Measurements from ENCODE around the gene ASB2.

The ASB2 gene, protein sequence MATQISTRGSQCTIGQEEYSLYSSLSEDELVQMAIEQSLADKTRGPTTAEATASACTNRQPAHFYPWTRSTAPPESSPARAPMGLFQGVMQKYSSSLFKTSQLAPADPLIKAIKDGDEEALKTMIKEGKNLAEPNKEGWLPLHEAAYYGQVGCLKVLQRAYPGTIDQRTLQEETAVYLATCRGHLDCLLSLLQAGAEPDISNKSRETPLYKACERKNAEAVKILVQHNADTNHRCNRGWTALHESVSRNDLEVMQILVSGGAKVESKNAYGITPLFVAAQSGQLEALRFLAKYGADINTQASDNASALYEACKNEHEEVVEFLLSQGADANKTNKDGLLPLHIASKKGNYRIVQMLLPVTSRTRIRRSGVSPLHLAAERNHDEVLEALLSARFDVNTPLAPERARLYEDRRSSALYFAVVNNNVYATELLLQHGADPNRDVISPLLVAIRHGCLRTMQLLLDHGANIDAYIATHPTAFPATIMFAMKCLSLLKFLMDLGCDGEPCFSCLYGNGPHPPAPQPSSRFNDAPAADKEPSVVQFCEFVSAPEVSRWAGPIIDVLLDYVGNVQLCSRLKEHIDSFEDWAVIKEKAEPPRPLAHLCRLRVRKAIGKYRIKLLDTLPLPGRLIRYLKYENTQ

DNA sequence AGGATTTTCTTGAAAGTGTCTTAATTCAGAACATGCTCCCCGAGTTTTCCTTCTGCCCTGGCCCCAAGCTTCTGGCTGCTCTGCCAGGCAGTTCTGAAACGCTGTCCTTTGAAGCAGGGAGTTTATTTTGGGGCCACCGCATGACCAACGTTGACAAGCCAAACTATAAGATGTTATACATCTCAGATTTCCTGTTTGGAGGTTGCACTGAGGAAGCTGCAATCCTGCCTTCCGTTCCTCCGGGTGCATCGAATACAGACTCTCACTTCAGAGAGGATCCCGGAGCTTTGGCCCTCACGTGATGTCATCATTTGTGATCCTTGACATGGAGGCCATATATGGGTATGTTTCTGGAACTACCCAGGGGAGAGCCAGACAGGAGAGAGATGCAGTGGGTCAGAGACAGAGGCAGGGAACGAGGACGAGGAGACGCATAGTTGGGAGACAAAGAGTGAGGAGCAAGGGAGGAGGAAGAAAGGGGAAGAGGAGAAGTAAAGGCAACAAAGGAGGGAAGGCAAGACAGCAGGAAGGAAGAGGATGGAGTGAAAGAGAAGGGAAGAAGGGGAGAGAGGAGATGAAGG is at the start of gene ASB2:
TSS of gene ASB2 (minus strand) at position 94 of the 581 bp plus-strand sequence. CDS start 12,031 bp downstream, outside the sequence.
- no peak for DNase-seq (ENCODE audit: low read depth in 2 of 2)

DNA sequence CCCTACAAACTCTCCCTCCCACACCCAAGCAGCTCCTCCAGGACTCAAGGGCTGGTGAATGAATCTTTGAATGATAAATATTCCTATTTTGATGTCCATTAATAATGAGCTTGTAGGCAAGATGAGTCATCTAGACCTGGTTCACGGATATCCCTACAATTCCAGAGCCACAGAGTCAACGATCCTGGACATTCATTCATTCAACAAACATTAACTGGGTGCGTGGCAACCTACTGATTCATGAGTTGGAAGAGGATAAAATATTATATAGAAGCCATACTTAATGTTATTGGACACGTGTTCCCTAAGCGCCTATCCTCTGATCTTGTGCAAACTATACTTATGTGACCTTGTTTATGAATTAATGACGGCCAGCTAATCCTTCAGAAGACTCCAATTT is 49.4 kb upstream of the ASB2 start:
- no peak for DNase-seq (ENCODE audit: low read depth in 2 of 2)

DNA sequence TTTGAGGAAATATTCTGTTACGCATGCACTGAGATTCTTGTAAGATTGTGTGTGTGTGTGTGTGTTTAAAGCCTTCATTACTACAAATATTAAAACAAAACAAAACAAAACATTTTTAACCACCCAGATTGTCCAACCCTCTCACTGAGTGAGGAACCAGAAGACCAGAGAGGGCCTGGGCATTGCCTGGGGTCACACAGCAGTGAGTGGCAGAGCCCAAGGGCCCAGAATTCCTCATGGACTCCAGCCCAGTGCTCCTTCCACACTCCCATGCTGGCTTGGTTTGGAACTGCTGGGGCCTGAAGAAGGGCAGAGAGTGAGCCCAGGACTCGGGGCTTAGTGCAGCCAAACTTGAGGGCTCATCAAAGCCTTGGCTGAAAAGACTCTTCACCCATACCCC is 48.2 kb upstream of the ASB2 start:
- DNase-seq (ENCODE audit: low read depth in 2 of 2) = no peak

DNA sequence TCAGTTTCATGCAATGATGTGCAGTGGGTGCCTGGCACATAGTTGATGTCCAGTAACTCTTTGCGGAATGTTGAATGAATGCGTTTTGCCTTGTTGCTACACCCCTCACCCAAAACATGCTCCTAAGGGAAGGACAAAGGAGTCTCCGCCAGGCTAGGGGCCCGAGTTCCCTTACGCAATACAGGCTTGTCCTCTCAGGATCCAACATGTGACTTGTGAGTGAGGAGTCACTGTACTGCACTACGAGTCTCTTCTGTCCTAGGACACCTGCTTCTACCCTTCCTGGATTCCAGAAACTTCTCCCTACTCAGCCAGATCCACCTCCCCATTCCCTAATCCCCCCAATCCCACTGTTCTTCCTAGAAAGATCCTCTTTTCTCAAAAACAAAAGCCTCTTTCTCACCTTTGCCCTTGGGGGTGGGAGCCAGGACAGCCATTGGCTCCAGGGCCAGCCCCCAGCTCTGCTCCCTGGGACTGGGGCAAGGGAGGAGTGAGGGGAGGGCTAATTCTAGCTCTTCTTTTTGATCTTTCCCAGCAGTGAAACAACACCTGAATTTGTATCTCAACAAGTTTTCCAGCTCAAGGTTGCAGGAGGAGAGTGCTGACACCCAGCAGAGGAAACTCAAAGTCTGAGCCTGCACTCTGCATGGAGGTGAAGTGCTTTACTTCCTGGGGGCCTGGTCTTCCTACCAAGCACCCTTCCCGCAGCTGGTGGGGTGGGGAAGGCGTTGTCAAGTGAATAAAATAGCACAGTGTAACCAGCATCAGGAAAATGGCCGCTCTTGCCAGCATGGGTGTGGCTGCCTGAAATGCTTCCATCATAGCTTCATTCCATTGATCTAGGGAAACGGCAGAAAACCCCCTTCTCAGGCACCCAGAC is 46.4 kb upstream of the ASB2 start:
- DNase-seq (ENCODE audit: low read depth in 2 of 2) = no peak

DNA sequence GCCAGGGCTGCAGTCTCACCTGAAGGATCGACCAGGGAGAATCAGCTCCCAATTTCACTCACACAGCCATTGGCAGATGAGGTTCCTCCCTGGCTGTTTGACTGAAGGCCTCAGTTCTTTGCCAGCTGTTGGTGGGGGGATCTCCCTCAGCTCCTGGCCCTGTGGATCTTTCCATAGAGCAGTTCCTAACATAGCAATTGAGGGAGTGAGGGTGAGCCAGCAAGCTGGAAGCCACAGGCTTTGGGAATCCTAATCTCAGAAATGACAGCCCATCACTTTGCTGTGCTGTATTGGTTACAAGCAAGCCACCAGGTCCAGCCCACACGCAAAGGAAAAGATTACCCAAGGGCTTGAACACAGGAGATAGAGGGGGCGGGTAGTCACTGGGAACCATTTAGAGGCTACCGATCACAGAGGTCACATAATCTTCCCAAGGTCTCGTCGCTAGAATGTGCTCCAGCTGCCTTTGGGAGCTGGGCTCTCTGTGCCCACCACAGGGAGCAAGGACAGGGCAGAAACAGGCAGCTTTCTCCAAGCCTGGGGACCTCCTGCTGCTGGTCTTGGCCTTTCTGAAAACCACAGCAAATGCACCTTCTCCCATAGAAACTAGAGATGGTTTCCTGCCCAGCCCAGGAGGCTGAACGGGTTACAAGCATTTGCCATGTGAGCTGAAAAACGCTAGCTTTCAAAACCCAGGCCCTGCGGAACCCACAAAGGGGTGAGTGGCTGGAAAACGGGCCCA is 45.2 kb upstream of the ASB2 start:
- DNase-seq (ENCODE audit: low read depth in 2 of 2) = no peak

DNA sequence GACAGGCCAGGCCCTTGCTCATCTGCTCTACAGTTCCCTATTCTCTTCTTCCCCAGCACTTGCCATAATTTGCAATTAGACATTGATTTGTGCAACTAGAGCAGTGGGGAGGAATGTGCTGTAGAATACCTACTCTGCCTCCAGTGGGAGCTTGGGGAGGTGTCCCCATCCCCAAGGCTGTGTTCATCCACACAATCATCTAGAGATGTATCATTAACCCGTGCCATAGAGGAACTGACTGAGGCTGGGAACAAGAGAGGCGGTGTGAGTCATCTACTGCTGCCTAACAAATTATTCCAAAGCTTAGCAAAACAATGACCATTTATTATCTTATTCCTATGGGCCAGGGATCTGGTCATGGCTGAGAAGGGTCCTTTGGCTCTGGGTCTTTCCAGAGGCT is 44.6 kb upstream of the ASB2 start:
- no peak for DNase-seq (ENCODE audit: low read depth in 2 of 2)

DNA sequence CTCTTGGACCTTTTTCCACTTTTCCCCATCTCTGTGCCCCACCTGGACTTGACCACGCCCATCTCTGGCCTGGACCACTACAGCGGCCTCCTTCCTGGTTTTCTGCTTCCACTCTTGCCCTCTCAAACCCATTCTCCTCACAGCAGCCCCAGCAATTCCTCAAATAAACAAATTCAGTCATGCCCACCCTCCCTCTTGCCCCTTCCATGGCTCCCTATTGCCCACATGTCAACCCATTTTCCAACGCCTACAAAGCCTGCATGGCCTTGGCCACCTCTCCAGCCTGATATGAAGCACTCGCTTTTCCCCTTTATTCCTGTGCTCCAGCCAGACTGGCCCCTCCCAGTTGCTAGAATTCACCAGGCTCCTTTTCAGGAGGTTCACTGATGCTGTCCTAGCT is 43.9 kb upstream of the ASB2 start:
- DNase-seq (ENCODE audit: low read depth in 2 of 2) = no peak

DNA sequence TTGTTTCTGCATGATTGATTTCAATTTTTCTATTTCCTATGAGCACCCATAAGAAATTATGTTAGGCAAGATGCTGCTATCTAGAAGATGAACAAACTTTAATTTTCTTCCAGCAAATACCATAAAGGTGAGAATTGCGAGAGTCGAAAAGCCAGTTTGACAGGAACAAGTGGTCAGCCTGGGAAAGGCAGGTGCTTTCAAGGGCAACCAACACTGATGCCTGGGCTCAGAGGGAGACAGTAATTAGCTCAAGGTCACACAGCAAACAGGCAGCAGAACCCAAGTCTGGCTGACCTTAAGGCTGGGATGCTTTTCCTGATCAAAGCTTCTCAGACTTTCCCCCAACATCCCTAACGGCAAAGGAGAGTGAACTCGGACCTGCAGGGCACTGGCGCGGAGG is 43.0 kb upstream of the ASB2 start:
- no peak for DNase-seq (ENCODE audit: low read depth in 2 of 2)

DNA sequence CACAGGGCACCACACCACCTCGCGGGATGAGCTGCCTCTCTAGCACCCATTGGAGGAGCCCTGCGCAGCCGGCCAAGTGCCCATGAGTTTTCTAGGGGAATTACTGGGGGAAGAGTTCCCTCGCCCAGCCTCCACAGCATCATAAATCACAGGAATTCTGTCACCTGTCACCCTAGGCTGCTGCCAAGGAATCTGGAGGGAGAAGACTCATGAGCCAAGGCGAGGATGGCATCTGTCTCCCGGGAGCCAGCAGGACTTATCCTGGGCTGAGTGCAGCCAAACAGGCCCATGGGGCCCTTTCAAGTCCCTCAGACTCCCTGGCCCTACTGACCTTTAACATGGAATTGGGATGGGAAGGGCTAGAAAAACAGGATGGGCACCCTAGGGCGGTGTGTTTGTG is 41.9 kb upstream of the ASB2 start:
- DNase-seq (ENCODE audit: low read depth in 2 of 2) = no peak

DNA sequence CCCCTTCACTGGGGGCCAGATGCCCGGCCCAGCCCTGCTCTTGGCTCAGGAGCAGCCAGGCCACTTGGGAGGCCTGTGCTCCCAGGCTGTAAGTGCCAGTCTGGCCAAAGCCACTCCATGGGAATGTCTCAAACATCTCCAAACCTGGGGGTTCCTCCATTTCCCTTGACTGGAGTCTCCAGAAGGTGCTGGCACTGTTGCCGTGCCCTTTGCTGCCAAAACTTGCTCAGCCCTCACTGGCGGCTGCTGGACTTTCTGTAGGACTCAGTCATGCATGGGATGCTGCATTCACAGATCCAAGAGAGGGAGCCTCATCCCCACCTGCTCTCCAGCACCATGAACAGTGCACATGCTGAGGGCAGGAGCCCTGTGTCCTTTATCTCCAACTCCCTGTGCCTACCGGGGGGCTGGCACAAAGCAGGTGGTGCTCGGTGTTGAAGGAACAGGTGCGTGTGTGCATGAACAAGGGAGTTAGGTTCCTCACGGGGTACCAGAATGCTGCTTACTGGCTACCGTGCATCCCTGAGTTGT is 40.1 kb upstream of the ASB2 start:
- DNase-seq (ENCODE audit: low read depth in 2 of 2) = no peak

DNA sequence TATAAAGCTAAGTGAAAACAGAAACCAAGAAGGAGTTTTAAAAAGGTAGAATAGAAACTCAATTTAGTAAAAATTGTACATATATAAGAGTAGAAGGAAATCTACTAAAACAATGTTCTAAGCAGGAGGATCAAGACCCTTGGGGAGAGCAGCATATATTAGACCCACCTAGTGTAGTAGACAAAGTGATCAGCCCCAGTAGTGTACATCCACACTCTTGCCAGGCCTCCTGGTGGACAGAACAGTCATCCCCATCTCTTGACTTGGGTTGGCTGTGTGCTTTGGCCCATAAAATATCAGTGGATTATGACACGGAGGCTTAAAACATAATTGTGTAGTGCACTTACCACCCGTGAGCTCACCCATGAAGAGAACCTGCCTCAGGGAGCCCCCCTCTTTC is 38.9 kb upstream of the ASB2 start:
- DNase-seq (ENCODE audit: low read depth in 2 of 2) = no peak

DNA sequence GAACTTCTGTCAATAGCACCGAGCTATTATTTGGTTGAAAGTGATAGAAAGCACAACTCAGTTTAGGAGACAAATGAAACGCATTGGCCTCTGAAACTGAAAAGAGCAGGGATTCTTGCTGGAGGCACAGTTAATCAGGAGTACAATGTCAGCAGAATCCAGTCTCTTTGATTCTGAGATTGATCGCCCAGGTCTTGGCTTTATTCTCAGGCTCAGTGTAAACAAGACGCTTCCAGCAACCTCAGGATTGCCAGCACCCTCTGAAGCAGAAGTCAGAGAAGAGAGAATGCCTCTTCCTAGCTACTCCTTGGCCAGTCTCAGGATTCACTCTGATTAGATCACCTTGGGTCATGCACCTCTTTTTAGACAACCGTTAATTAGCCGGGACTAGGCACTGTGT is 38.0 kb upstream of the ASB2 start:
- DNase-seq (ENCODE audit: low read depth in 2 of 2) = no peak

DNA sequence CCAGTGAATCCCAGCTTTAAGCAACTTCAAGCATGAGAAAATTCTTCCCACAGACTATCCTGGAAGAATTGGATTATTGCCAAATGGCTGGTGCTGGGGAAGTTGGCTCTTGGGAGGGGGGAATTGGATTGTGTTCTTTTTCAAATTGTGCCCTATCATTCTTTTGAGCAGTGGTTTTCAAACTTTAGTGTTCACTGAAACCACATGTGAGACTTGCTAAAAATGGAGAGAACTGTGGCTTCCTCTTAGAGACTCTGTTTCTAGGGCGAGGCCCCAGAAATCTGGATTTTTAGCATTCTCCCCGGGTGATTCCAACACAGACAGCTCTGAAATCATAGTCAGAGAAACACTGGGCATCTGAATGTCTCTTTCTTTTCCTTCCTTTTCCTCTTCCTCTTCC is 35.4 kb upstream of the ASB2 start:
- no peak for DNase-seq (ENCODE audit: low read depth in 2 of 2)

DNA sequence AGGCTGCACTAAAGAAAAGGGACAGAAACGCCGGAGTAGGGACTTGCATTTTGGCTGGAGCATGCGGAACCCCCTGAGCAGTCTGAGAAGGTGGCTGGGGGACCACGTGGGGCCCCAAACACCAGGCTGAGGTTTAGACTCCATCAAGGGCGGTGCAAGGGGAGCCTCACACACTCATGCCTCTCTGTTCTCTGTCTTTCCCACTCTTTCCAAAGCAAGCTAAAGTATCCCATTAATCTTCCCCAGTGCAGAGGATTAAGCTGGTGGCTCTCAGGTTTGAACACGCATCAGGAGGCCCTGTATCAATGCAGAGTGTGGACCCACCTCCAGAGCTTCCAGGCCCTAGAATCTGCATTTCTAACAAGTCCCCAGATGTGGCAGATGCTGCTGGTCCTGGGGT is 34.3 kb upstream of the ASB2 start:
- DNase-seq (ENCODE audit: low read depth in 2 of 2) = no peak

DNA sequence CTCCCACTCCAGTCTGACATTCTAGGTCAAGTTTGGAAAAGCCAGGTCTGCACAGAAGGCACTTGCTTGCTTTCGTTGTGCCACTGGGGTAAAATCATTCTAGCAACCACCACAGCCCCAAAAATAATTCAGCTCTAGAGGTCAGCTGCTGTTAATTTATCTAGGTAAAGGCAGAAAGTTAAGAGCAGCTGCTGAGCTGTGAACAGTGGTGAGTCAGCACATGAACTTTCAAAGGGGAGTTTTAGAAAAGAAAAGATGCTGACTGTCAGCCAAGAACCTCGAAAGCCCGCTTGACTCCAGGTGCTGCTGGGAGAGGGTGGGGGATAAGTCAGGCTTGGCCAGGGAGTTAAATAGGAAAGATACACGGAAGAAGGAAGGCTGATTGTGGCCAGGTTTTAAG is 33.4 kb upstream of the ASB2 start:
- DNase-seq (ENCODE audit: low read depth in 2 of 2) = peak in 1 of 2 experiments; percentile 14

DNA sequence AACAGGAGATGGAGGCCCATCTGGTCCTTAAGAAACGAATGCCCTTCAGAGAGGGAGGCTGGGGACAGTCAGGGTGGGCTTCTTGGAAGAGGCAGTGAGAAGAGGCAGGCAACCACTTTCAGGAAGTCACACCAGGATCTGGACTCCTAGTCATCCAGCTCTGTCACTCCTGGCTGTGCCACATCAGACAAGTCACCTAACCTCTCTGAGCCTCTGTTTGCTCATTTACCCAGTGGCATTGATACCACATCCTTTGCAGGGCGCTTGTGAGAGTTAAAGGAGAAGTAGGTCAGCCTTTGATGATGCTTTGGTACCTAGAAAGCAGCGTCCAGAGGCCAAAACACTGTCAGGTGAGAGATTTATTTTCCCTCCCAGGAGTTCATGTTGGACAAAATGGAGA is 31.9 kb upstream of the ASB2 start:
- DNase-seq (ENCODE audit: low read depth in 2 of 2) = no peak

DNA sequence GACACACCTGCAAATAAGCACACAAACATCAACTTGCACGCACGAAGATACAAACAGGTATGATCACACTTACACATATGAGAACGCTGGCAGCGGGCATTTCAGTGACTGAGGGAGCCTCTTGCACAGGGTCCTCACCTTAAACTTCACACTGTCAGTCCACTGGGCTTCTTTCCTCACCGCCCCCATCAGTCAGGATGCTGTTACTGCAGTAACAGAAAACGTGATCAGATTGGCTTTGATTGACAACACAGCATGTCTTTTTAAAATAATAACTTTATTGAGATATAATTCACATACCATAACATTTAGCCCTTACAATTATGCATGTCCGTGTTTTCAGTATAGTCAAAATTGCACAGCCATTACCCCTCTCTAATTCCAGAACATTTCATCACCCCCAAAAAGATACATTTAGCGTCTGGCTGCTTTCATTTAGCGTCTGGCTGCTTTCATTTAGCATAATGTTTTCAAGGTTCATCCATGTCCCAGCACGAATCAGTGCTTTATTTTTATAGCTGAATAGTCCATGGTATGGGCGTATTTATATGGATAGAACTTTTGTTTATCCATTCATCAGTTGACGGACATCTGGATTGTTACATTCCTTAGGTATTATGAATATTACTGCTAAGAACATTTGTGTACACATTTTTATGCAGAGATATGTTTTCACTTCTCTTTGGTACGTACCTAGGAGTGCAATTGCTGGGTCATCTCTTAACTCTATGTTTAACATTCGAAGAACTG is 29.1 kb upstream of the ASB2 start:
- DNase-seq (ENCODE audit: low read depth in 2 of 2) = no peak

DNA sequence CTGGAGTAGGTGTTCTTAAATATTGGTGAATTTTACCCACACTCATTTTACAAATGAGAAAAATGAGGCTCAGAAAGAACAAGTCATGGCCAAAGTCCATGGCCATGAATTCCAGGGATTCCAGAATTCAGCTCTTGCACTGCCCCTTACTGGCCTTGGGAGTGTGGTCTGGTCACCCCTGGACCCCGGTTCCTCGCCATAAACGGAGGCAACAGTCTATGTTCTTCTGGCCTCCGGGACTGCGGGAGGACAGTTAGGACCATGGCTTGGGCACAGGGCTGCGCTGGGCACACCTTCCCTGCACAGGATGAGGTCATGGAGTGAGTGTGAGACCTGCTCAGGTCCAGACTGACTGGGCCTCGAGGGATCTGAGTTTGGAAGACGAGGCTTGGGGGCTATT is 27.6 kb upstream of the ASB2 start:
- DNase-seq (ENCODE audit: low read depth in 2 of 2) = no peak

DNA sequence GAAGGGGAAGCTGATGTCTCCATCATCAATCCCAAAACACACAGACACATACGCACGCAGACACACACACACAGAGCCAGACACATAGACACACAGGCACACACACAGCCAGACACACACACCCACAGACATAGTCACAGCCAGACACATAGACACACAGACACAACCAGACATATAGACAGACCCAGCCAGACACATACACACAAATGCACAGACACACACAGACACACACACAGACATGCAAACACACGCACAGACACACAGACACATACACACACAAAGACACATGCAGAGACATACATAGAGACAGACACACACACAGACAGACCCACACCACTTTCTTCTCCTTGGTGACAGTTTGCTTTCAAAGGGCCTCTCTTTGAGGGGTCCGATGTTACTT is 27.0 kb upstream of the ASB2 start:
- DNase-seq (ENCODE audit: low read depth in 2 of 2) = no peak
